H1 (cell line): ENCODE measurements around the gene ZXDC. TPM values are rescaled to one million over a fixed set of nuclear protein-coding genes. Genes with fewer than 3 reads are reported as not detected.

Source experiments
- SAP30 ChIP-seq: fragments of 300-600 bp; sonication (generic); IDR thresholded peaks from 2 replicates; pipeline ENCODE4 v1.7.1; 2012; ENCODE audit warnings: low read length, moderate library complexity, mild to moderate bottlenecking, inconsistent platforms; ENCODE audit not compliant: insufficient read depth, insufficient replicate concordance
- SP1 ChIP-seq: IDR thresholded peaks from 2 replicates; pipeline ENCODE4 v1.6.1; 2011; ENCODE audit warnings: low read depth, low read length
- polyA plus RNA-seq, 7 experiments: library from polyadenylated mRNA; depleted of rRNA in 3 of 7; stranded (reverse) in 5 of 7; unstranded in 2 of 7; fragments of >200 nt in 5 of 7; fragments of 200-250 nt in 2 of 7; gene quantifications; 1 replicate in 5 of 7; 2 replicates in 1 of 7; 4 replicates in 1 of 7; pipeline versions ENCODE4 v1.2.1 to v1.2.3, GENCODE V29; 2011 to 2013; ENCODE audit warnings: missing spikeins in 2 of 7, mixed read lengths in 2 of 7
- total RNA-seq: library from RNA; stranded (reverse); fragmentation: NEBNext Ultra II Directional; extraction: Animal tissue kit (Norgen Biotek cat#: 25700); gene quantifications from 2 replicates; pipeline ENCODE4 v1.2.1, GENCODE V29; 2021

ZXDC gene
- total and polyA plus RNA-seq, 2 of the 8 experiments (the other 6 are each of a cell fraction or from before 2014, with no cell fraction given), result 12.7 to 24.3 TPM

DNA sequence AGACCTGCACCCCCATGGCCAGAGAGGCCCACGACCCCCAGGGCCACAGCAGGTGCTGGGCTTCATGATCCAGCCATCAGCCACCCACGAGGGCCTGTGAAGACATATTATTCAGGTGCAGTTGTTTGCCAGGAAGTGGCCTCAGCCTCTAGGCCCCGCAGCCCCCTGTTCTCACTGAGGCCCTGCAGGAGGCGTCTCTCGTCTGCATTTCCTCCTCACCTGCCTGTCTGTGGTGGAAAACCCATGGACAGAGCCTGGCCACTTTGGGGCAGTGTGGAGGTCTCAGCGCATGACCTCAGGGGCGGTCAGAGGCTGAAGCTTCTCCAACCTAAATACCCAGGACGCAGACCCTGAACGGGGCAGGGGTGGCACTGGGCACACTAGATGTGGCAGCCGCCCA lies 23.2 kb upstream of the ZXDC start (continued):
- TF ChIP-seq SP1 (no peak), SAP30 (no peak)
